Panc1 (cell line): ENCODE results near the gene CD300LG.

ENCODE experiments used
- SIN3A ChIP-seq: IDR thresholded peaks from 2 replicates; pipeline ENCODE4 v1.6.1; 2012; ENCODE audit warnings: low read depth, mild to moderate bottlenecking, low read length, moderate library complexity, borderline replicate concordance; ENCODE audit not compliant: insufficient read depth
- TF ChIP-seq, protein P1 (sequence below): fragments of 450-650 bp; IDR thresholded peaks from 2 replicates; pipeline ENCODE4 v1.5.1; 2017; ENCODE audit warnings: mild to moderate bottlenecking
- TF ChIP-seq, protein P2 (sequence below), 2 experiments: IDR thresholded peaks; 2 replicates each; pipeline ENCODE4 v1.6.1; 2011 to 2012; ENCODE audit warnings: low read depth in 2 of 2, control low read depth in 1 of 2, low read length in 1 of 2, mild to moderate bottlenecking in 1 of 2, moderate library complexity in 1 of 2; ENCODE audit not compliant: insufficient read depth in 1 of 2

DNA sequence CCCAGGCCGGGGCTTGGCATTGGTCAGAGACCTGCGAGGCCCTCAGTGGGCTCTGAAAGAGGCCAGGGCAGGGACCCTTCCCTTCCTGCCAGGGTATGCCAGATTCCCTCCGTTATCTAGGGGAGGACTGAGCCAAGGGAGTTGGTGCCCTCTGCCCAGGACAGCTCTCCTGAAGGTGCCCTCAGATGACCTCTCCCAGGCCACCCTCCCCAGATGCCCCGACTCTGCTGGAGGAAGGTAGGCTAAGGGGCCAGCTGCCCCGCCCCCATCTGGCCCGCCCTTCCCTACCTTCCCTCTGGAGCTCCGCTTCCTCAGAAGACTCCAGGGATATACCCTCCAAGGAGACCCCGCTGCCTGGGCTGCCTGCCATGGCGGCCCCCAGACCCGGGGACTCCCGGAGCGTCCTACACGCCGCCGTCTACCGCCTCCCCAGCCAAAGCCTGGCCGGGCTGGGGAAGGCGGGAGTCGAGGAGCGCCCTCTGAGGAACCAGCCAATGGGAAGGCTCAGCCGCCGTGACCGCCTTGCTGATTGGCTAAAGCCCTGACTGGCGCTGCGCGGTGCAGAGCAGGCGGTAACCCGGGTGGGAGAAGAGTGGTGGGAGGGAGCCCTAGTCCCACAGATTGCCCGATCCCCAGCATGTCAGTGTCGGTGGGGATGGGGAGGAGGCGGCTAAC lies 53.3 kb downstream of the CD300LG start:
- TF ChIP-seq, protein P1, sequence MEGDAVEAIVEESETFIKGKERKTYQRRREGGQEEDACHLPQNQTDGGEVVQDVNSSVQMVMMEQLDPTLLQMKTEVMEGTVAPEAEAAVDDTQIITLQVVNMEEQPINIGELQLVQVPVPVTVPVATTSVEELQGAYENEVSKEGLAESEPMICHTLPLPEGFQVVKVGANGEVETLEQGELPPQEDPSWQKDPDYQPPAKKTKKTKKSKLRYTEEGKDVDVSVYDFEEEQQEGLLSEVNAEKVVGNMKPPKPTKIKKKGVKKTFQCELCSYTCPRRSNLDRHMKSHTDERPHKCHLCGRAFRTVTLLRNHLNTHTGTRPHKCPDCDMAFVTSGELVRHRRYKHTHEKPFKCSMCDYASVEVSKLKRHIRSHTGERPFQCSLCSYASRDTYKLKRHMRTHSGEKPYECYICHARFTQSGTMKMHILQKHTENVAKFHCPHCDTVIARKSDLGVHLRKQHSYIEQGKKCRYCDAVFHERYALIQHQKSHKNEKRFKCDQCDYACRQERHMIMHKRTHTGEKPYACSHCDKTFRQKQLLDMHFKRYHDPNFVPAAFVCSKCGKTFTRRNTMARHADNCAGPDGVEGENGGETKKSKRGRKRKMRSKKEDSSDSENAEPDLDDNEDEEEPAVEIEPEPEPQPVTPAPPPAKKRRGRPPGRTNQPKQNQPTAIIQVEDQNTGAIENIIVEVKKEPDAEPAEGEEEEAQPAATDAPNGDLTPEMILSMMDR: no peak
- TF ChIP-seq, protein P2, sequence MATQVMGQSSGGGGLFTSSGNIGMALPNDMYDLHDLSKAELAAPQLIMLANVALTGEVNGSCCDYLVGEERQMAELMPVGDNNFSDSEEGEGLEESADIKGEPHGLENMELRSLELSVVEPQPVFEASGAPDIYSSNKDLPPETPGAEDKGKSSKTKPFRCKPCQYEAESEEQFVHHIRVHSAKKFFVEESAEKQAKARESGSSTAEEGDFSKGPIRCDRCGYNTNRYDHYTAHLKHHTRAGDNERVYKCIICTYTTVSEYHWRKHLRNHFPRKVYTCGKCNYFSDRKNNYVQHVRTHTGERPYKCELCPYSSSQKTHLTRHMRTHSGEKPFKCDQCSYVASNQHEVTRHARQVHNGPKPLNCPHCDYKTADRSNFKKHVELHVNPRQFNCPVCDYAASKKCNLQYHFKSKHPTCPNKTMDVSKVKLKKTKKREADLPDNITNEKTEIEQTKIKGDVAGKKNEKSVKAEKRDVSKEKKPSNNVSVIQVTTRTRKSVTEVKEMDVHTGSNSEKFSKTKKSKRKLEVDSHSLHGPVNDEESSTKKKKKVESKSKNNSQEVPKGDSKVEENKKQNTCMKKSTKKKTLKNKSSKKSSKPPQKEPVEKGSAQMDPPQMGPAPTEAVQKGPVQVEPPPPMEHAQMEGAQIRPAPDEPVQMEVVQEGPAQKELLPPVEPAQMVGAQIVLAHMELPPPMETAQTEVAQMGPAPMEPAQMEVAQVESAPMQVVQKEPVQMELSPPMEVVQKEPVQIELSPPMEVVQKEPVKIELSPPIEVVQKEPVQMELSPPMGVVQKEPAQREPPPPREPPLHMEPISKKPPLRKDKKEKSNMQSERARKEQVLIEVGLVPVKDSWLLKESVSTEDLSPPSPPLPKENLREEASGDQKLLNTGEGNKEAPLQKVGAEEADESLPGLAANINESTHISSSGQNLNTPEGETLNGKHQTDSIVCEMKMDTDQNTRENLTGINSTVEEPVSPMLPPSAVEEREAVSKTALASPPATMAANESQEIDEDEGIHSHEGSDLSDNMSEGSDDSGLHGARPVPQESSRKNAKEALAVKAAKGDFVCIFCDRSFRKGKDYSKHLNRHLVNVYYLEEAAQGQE (IDR thresholded peaks at IDR 0.05; ENCODE audit: insufficient read depth in 1 of 2, low read depth in 2 of 2, low read length in 1 of 2): no peak
- no peak for TF ChIP-seq SIN3A
